ENCODE data around the gene KLRB1.
"Not testable (repeated sequence)": the region's sequence is repeated elsewhere in the genome, so short reads cannot be mapped to it uniquely, and the experiment has no call there.

Gene KLRB1

GRCh38 chr12:9605483-9605882, 2.2 kb downstream of the KLRB1 start:
- H3K4me2 ChIP-seq (ENCODE audit: low read depth, low read length), result no peak overlapping the region
- no peak overlapping the region for H3K27ac ChIP-seq (ENCODE audit: low read length)
- H3K9ac ChIP-seq (ENCODE audit: low read length), result no peak overlapping the region
- no peak overlapping the region for H2AFZ ChIP-seq (ENCODE audit: low read length)
- no peaks in the 10 kb centered on the region for H3K27me3 ChIP-seq (replicated peaks; ENCODE audit: insufficient read depth, low read length)
- no peaks in the 10 kb centered on the region for H3F3A ChIP-seq (ENCODE audit: insufficient read depth, low read length)
- H3K36me3 ChIP-seq (replicated peaks; ENCODE audit: insufficient read depth, low read length), result no peaks in the 10 kb centered on the region
- no peak overlapping the region for H3K4me3 ChIP-seq (ENCODE audit: low read length)
- no peaks in the 10 kb centered on the region for H4K20me1 ChIP-seq (ENCODE audit: insufficient read depth, low read length)
- H3K9me3 ChIP-seq (replicated peaks; ENCODE audit: insufficient read depth, low read length), result no peaks in the 10 kb centered on the region
- no peaks in the 10 kb centered on the region for H3K9me2 ChIP-seq (replicated peaks; ENCODE audit: insufficient read depth, low read length)
- no peak for TF ChIP-seq EZH2phosphoT487 (IDR thresholded peaks at IDR 0.05; ENCODE audit: low read length)
- no peak for TF ChIP-seq CTCF (IDR thresholded peaks at IDR 0.05; ENCODE audit: low read length)
- TF ChIP-seq EZH2 (optimal IDR thresholded peaks at IDR 0.05; ENCODE audit: low read depth, low read length), result no peak
- no peaks in the 10 kb centered on the region for H3K4me1 ChIP-seq (ENCODE audit: low read length)
- no peak for DNase-seq
- no peaks in the 10 kb centered on the region for H3K79me2 ChIP-seq (ENCODE audit: low read length)

- H3K9me3 ChIP-seq (replicated peaks; ENCODE audit: insufficient read depth, low read length), result no peaks in the 10 kb centered on the region
- H3K27me3 ChIP-seq (replicated peaks; ENCODE audit: insufficient read depth, low read length), result no peaks in the 10 kb centered on the region
- no peak for TF ChIP-seq EZH2 (optimal IDR thresholded peaks at IDR 0.05; ENCODE audit: low read depth, low read length)
- no peak for TF ChIP-seq CTCF (IDR thresholded peaks at IDR 0.05; ENCODE audit: low read length)
- TF ChIP-seq EZH2phosphoT487 (IDR thresholded peaks at IDR 0.05; ENCODE audit: low read length), result no peak
- no peaks in the 10 kb centered on the region for H3K36me3 ChIP-seq (replicated peaks; ENCODE audit: insufficient read depth, low read length)
- H3K4me3 ChIP-seq (ENCODE audit: low read length), result no peak overlapping the region
- H2AFZ ChIP-seq (ENCODE audit: low read length), result no peak overlapping the region
- no peak overlapping the region for H3K9ac ChIP-seq (ENCODE audit: low read length)
- H3K4me1 ChIP-seq (ENCODE audit: low read length), result no peaks in the 10 kb centered on the region
- H3K27ac ChIP-seq (ENCODE audit: low read length), result no peak overlapping the region
- no peaks in the 10 kb centered on the region for H3K79me2 ChIP-seq (ENCODE audit: low read length)
- no peaks in the 10 kb centered on the region for H4K20me1 ChIP-seq (ENCODE audit: insufficient read depth, low read length)
- no peak overlapping the region for H3K4me2 ChIP-seq (ENCODE audit: low read depth, low read length)
- H3F3A ChIP-seq (ENCODE audit: insufficient read depth, low read length), result no peaks in the 10 kb centered on the region
- no peaks in the 10 kb centered on the region for H3K9me2 ChIP-seq (replicated peaks; ENCODE audit: insufficient read depth, low read length)
- no peak for DNase-seq
Observed at GRCh38 chr12:9604287-9604686, 3.4 kb downstream of the KLRB1 start.

- not testable (repeated sequence) for H3K4me1 ChIP-seq (ENCODE audit: low read length); H3F3A ChIP-seq (ENCODE audit: insufficient read depth, low read length); H2AFZ ChIP-seq (ENCODE audit: low read length); H3K79me2 ChIP-seq (ENCODE audit: low read length); H3K27me3 ChIP-seq (replicated peaks; ENCODE audit: insufficient read depth, low read length); H3K36me3 ChIP-seq (replicated peaks; ENCODE audit: insufficient read depth, low read length); H3K4me3 ChIP-seq (ENCODE audit: low read length); H4K20me1 ChIP-seq (ENCODE audit: insufficient read depth, low read length); H3K9me3 ChIP-seq (replicated peaks; ENCODE audit: insufficient read depth, low read length); H3K4me2 ChIP-seq (ENCODE audit: low read depth, low read length); H3K9ac ChIP-seq (ENCODE audit: low read length); H3K9me2 ChIP-seq (replicated peaks; ENCODE audit: insufficient read depth, low read length); H3K27ac ChIP-seq (ENCODE audit: low read length); DNase-seq
Observed at GRCh38 chr12:9600426-9600825, 7.3 kb downstream of the KLRB1 start.

- H3K27me3 ChIP-seq (replicated peaks; ENCODE audit: insufficient read depth, low read length), result no peaks in the 10 kb centered on the region
- H3K4me2 ChIP-seq (ENCODE audit: low read depth, low read length), result no peak overlapping the region
- no peak overlapping the region for H3K27ac ChIP-seq (ENCODE audit: low read length)
- no peaks in the 10 kb centered on the region for H3K4me1 ChIP-seq (ENCODE audit: low read length)
- no peak overlapping the region for H2AFZ ChIP-seq (ENCODE audit: low read length)
- no peak overlapping the region for H3K9ac ChIP-seq (ENCODE audit: low read length)
- no peaks in the 10 kb centered on the region for H3K36me3 ChIP-seq (replicated peaks; ENCODE audit: insufficient read depth, low read length)
- H3K4me3 ChIP-seq (ENCODE audit: low read length), result no peak overlapping the region
- H3K9me2 ChIP-seq (replicated peaks; ENCODE audit: insufficient read depth, low read length), result no peaks in the 10 kb centered on the region
- DNase-seq, result no peak
- H3K9me3 ChIP-seq (replicated peaks; ENCODE audit: insufficient read depth, low read length), result no peaks in the 10 kb centered on the region
- no peaks in the 10 kb centered on the region for H4K20me1 ChIP-seq (ENCODE audit: insufficient read depth, low read length)
- no peaks in the 10 kb centered on the region for H3K79me2 ChIP-seq (ENCODE audit: low read length)
- no peaks in the 10 kb centered on the region for H3F3A ChIP-seq (ENCODE audit: insufficient read depth, low read length)
- TF ChIP-seq EZH2 (optimal IDR thresholded peaks at IDR 0.05; ENCODE audit: low read depth, low read length), result no peak
- TF ChIP-seq EZH2phosphoT487 (IDR thresholded peaks at IDR 0.05; ENCODE audit: low read length), result no peak
- TF ChIP-seq CTCF (IDR thresholded peaks at IDR 0.05; ENCODE audit: low read length), result no peak
Observed at GRCh38 chr12:9598363-9598762, 9.4 kb downstream of the KLRB1 start.

All from MM.1S (cell line).